HepG2 (cell line): ENCODE data around the gene ATP4A. TPM values are rescaled to one million over a fixed set of nuclear protein-coding genes. Genes with fewer than 3 reads are reported as not detected.

Source experiments
- CREM ChIP-seq, 2 experiments: sonication (generic) in 1 of 2; formaldehyde crosslinking in 1 of 2; IDR thresholded peaks; 2 replicates each; pipeline versions ENCODE4 v1.4.0 to v1.6.1; 2016 to 2020; ENCODE audit warnings: antibody characterized with exemption in 1 of 2, mild to moderate bottlenecking in 1 of 2, missing genetic modification reagents in 1 of 2
- HBP1 ChIP-seq: IDR thresholded peaks from 2 replicates; pipeline ENCODE4 v1.6.1; 2016; ENCODE audit warnings: low read depth, control low read depth
- HOXA5 ChIP-seq: sonication (generic); formaldehyde crosslinking; IDR thresholded peaks from 2 replicates; pipeline ENCODE4 v1.4.0; 2020; ENCODE audit warnings: missing genetic modification reagents
- LRRFIP1 ChIP-seq: sonication (generic); formaldehyde crosslinking; conservative IDR thresholded peaks from 2 replicates; pipeline ENCODE4 v1.4.0; 2020; ENCODE audit warnings: missing genetic modification reagents
- NCOA1 ChIP-seq: sonication (generic); formaldehyde crosslinking; IDR thresholded peaks from 2 replicates; pipeline ENCODE4 v1.9.0; 2021; ENCODE audit warnings: missing genetic modification reagents
- NFKB2 ChIP-seq: sonication (generic); formaldehyde crosslinking; IDR thresholded peaks from 2 replicates; pipeline ENCODE4 v1.4.0; 2020; ENCODE audit warnings: missing genetic modification reagents, borderline replicate concordance
- PRDM15 ChIP-seq: sonication (generic); formaldehyde crosslinking; IDR thresholded peaks from 2 replicates; pipeline ENCODE4 v1.4.0; 2020; ENCODE audit warnings: missing genetic modification reagents
- RFXAP ChIP-seq: sonication (generic); formaldehyde crosslinking; IDR thresholded peaks from 2 replicates; pipeline ENCODE4 v1.4.0; 2020; ENCODE audit warnings: missing genetic modification reagents, borderline replicate concordance
- RNF219 ChIP-seq: sonication (generic); formaldehyde crosslinking; IDR thresholded peaks from 2 replicates; pipeline ENCODE4 v1.5.0; 2020; ENCODE audit warnings: mild to moderate bottlenecking, missing genetic modification reagents
- SIX1 ChIP-seq: sonication (generic); formaldehyde crosslinking; IDR thresholded peaks from 2 replicates; pipeline ENCODE4 v1.4.0; 2020; ENCODE audit warnings: missing genetic modification reagents, borderline replicate concordance
- TOE1 ChIP-seq: sonication (generic); formaldehyde crosslinking; IDR thresholded peaks from 2 replicates; pipeline ENCODE4 v1.4.0; 2020; ENCODE audit warnings: mild to moderate bottlenecking, missing genetic modification reagents
- ZNF558 ChIP-seq: sonication (generic); formaldehyde crosslinking; IDR thresholded peaks from 2 replicates; pipeline ENCODE4 v1.9.0; 2022; ENCODE audit warnings: mild to moderate bottlenecking, missing genetic modification reagents, borderline replicate concordance
- ZNF652 ChIP-seq: IDR thresholded peaks from 2 replicates; pipeline ENCODE4 v1.6.1; 2016; ENCODE audit warnings: low read depth, borderline replicate concordance
- ZNF75D ChIP-seq: sonication (generic); formaldehyde crosslinking; IDR thresholded peaks from 2 replicates; pipeline ENCODE4 v1.8.1; 2023; ENCODE audit warnings: missing genetic modification reagents, mild to moderate bottlenecking, borderline replicate concordance
- polyA plus RNA-seq, 8 experiments: library from polyadenylated mRNA; depleted of rRNA in 3 of 8; stranded (reverse) in 7 of 8; unstranded in 1 of 8; fragments of >200 nt; fragmentation: Illumina TruSeq in 4 of 8; extraction: Trizol in 4 of 8; gene quantifications; 2 replicates each; pipeline versions ENCODE4 v1.2.1 to v1.2.3, GENCODE V29; 2011 to 2016; ENCODE audit warnings: low read depth in 4 of 8, missing spikeins in 1 of 8, mixed read lengths in 1 of 8; ENCODE audit not compliant: insufficient read depth in 1 of 8
- total RNA-seq, 5 experiments: library from RNA; depleted of rRNA; stranded (reverse); fragments of >200 nt; fragmentation: Illumina TruSeq; extraction: Trizol; gene quantifications; 2 replicates each; pipeline ENCODE4 v1.2.3, GENCODE V29; 2016; ENCODE audit warnings: low read depth in 1 of 5
- TF ChIP-seq, protein P1 (sequence below): sonication (generic); formaldehyde crosslinking; IDR thresholded peaks from 2 replicates; pipeline ENCODE4 v1.5.0; 2020; ENCODE audit warnings: missing genetic modification reagents
- TF ChIP-seq, protein P2 (sequence below): IDR thresholded peaks from 2 replicates; pipeline ENCODE4 v1.6.1; 2016; ENCODE audit warnings: missing genetic modification reagents, missing compliant biosample characterization

The ATP4A gene
- total and polyA plus RNA-seq, 2 of the 13 experiments (the other 11 are each of a cell fraction or from before 2014, with no cell fraction given) = 0.08 to 0.11 TPM

DNA sequence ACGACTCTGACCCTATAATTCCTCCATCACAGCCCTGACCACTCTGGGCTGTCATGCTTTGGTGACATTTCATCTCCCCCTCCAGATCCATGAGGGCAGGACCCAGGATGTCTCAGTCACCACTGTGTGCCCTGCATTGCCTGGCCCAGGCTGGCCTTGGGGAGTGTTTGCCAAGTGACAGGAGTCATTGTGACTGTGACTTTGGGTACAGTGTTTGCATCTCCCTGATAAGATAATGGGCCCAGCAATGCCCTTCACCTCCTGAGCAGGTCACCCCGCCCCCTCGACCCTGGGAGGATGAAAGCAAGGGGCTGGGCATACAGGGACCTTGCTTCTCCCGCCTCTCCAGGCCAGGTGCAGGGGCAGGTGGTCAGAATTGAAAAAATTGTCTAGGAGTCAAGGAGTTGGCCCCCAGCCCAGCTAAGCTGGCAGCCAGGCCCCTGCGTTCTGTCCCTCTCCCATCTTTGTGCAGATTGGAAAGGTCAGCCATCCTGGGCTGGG is 5.9 kb upstream of the ATP4A start (continued):
- TF ChIP-seq ZNF75D (CRISPR knock-in tag) = no peak
- TF ChIP-seq, protein P1, sequence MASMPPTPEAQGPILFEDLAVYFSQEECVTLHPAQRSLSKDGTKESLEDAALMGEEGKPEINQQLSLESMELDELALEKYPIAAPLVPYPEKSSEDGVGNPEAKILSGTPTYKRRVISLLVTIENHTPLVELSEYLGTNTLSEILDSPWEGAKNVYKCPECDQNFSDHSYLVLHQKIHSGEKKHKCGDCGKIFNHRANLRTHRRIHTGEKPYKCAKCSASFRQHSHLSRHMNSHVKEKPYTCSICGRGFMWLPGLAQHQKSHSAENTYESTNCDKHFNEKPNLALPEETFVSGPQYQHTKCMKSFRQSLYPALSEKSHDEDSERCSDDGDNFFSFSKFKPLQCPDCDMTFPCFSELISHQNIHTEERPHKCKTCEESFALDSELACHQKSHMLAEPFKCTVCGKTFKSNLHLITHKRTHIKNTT (CRISPR knock-in tag) = no peak
- no peak for TF ChIP-seq HBP1 (CRISPR knock-in tag)
- TF ChIP-seq RNF219 (CRISPR knock-in tag) = no peak
- TF ChIP-seq, protein P2, sequence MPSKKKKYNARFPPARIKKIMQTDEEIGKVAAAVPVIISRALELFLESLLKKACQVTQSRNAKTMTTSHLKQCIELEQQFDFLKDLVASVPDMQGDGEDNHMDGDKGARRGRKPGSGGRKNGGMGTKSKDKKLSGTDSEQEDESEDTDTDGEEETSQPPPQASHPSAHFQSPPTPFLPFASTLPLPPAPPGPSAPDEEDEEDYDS = no peak
- peak; percentile 62; the same call in 1 of the 2 replicates for TF ChIP-seq ZNF558 (CRISPR knock-in tag)
- no peak for TF ChIP-seq LRRFIP1 (CRISPR knock-in tag)
- TF ChIP-seq NCOA1 (CRISPR knock-in tag) = peak; percentile 92
- peak; percentile 62; the same call in 1 of the 2 replicates for TF ChIP-seq NFKB2
- no peak for TF ChIP-seq TOE1
- no peak for TF ChIP-seq ZNF652 (CRISPR knock-in tag)
- TF ChIP-seq RFXAP (CRISPR knock-in tag) = peak; percentile 47; the same call in 1 of the 2 replicates
- peak; percentile 44; the same call in 1 of the 2 replicates for TF ChIP-seq SIX1 (CRISPR knock-in tag)
- TF ChIP-seq CREM (IDR thresholded peaks at IDR 0.05) = peak; percentile 48; the same call in 1 of the 2 replicates
- no peak for TF ChIP-seq CREM (CRISPR knock-in tag; IDR thresholded peaks at IDR 0.05)
- no peak for TF ChIP-seq HOXA5 (CRISPR knock-in tag)
- TF ChIP-seq PRDM15 = 0 out of 2 replicates have a peak, but pooled peaks have one; percentile 49
